ENCODE results near the gene LSM12. TPM values are rescaled to one million over a fixed set of nuclear protein-coding genes. Genes with fewer than 3 reads are reported as not detected.

LSM12 gene
- total RNA-seq, 1 experiment from 2014 or later: 50.0 TPM

- DNase-seq (ENCODE audit: low spot score): peak; percentile 96
Measured at GRCh38 chr17:44095647-44096496, 29.4 kb upstream of the LSM12 start.

- no peak for DNase-seq (ENCODE audit: low spot score)
Measured at GRCh38 chr17:44095388-44095646, 28.8 kb upstream of the LSM12 start.

GRCh38 chr17:44094701-44095387, 28.4 kb upstream of the LSM12 start:
- DNase-seq (ENCODE audit: low spot score): no peak

- no peak for DNase-seq (ENCODE audit: low spot score)
Measured at GRCh38 chr17:44093231-44093900, 26.9 kb upstream of the LSM12 start.

GRCh38 chr17:44092051-44092450, 25.6 kb upstream of the LSM12 start:
- no peak for DNase-seq (ENCODE audit: low spot score)

GRCh38 chr17:44091200-44091997, 24.9 kb upstream of the LSM12 start:
- no peak for DNase-seq (ENCODE audit: low spot score)

GRCh38 chr17:44088254-44088653, 21.8 kb upstream of the LSM12 start:
- DNase-seq (ENCODE audit: low spot score): no peak

GRCh38 chr17:44087319-44087718, 20.8 kb upstream of the LSM12 start:
- no peak for DNase-seq (ENCODE audit: low spot score)

GRCh38 chr17:44086364-44087311, 20.2 kb upstream of the LSM12 start:
- DNase-seq (ENCODE audit: low spot score): peak; percentile 45

GRCh38 chr17:44085908-44086307, 19.4 kb upstream of the LSM12 start:
- no peak for DNase-seq (ENCODE audit: low spot score)

GRCh38 chr17:44084921-44085320, 18.4 kb upstream of the LSM12 start:
- no peak for DNase-seq (ENCODE audit: low spot score)

- peak; percentile 22 for DNase-seq (ENCODE audit: low spot score)
Measured at GRCh38 chr17:44084131-44084538, 17.7 kb upstream of the LSM12 start.

GRCh38 chr17:44083250-44083849, 16.9 kb upstream of the LSM12 start:
- peak; percentile 80 for DNase-seq (ENCODE audit: low spot score)

- no peak for DNase-seq (ENCODE audit: low spot score)
Measured at GRCh38 chr17:44082256-44082927, 15.9 kb upstream of the LSM12 start.

GRCh38 chr17:44081681-44082080, 15.2 kb upstream of the LSM12 start:
- no peak for DNase-seq (ENCODE audit: low spot score)

- DNase-seq (ENCODE audit: low spot score): no peak
Measured at GRCh38 chr17:44079877-44080821, 13.7 kb upstream of the LSM12 start.

GRCh38 chr17:44078412-44078811, 11.9 kb upstream of the LSM12 start:
- no peak for DNase-seq (ENCODE audit: low spot score)

- no peak for DNase-seq (ENCODE audit: low spot score)
Measured at GRCh38 chr17:44077595-44077909, 11.1 kb upstream of the LSM12 start.
